ENCODE data around the gene FBLN5. TPM values are rescaled to one million over a fixed set of nuclear protein-coding genes. Genes with fewer than 3 reads are reported as not detected.

FBLN5 gene
- total and polyA plus RNA-seq, 9 of the 15 experiments (the other 6 are each of a cell fraction or from before 2014, with no cell fraction given), result 0.11 to 0.22 TPM; not detected in 7

GRCh38 chr14:91911474-91912032 lies 35.9 kb downstream of the FBLN5 start:
- Histone ChIP-seq H3K4me1 (replicated peaks in 1 of 2; ENCODE audit: control insufficient read depth in 2 of 2, insufficient read depth in 2 of 2, low read length in 2 of 2) (no peaks in the 10 kb centered on the region), H4K20me1 (replicated peaks; ENCODE audit: control insufficient read depth, insufficient read depth, low read length) (no peaks in the 10 kb centered on the region), H3K4me3 (no peak overlapping the region), H3K27ac (ENCODE audit: extremely low read depth, low read depth, low read length) (no peak overlapping the region), H3K9ac (ENCODE audit: insufficient read depth in 1 of 2, low read depth in 2 of 2, low read length in 2 of 2) (no peak overlapping the region), H3K9me1 (ENCODE audit: control insufficient read depth, insufficient read depth, low read length) (no peaks in the 10 kb centered on the region), H3K36me3 (ENCODE audit: control insufficient read depth, insufficient read depth, low read length) (no peaks in the 10 kb centered on the region), H3K4me2 (ENCODE audit: insufficient read depth, low read length) (no peak overlapping the region), H3K27me3 (ENCODE audit: control insufficient read depth in 2 of 2, insufficient read depth in 2 of 2, low read length in 2 of 2) (peaks cover 0 to 1% of the 10 kb centered on the region in 2 experiments; a peak in 2 of 5 replicates), H2AFZ (ENCODE audit: low read depth, low read length) (no peak overlapping the region), H3K9me3 (replicated peaks; ENCODE audit: control insufficient read depth, insufficient read depth, low read depth, low read length) (no peaks in the 10 kb centered on the region), H3K79me2 (ENCODE audit: control insufficient read depth, insufficient read depth, low read length) (no peaks in the 10 kb centered on the region)
- 26% methylated on average over 6 of the region's 9 CpGs for WGBS (ENCODE audit: insufficient coverage, low coverage, missing lambda C conversion rate)
- no TSS peak for BruUV-seq (replicated peaks)
- in situ Hi-C loops (cut with MboI) (no loop called here), intact Hi-C loops (cut with micrococcal nuclease) (no loop called here)
- ChIA-PET POLR2A (interaction anchor here (0.5 to 1.2 kb wide), 3 partner anchors 16 to 50 kb away, joined by 3 to 4 read pairs (median 3); no protein-coding TSS in a partner anchor), CTCF (ENCODE audit: low intra/inter-chr PET ratio) (interaction anchor here (1.3 to 1.5 kb wide), 2 partner anchors 262 to 585 kb away, joined by 3 to 9 read pairs; no protein-coding TSS in a partner anchor)
- FAIRE-seq (no peak), ATAC-seq (peak; percentile 89), DNase-seq (ENCODE audit: extremely low read depth in 1 of 4, low spot score in 3 of 4) (peak; percentile 10 to 43 (median 28))
- TF ChIP-seq RAD21 (CRISPR knock-in tag; conservative IDR thresholded peaks at IDR 0.05 in 1 of 2, IDR thresholded peaks at IDR 0.05 in 1 of 2) (peak; percentile 42 to 63; a peak in 3 of 4 replicates), REST (IDR thresholded peaks at IDR 0.05; ENCODE audit: borderline replicate concordance) (peak; percentile 38; the same call in 1 of the 2 replicates), REST (CRISPR knock-in tag; IDR thresholded peaks at IDR 0.05; ENCODE audit: low read depth) (no peak), JUN (IDR thresholded peaks at IDR 0.05; ENCODE audit: borderline replicate concordance, low read depth, low read length) (no peak), JUN (CRISPR knock-in tag; IDR thresholded peaks at IDR 0.05; ENCODE audit: borderline replicate concordance) (no peak), DEAF1 (CRISPR knock-in tag; IDR thresholded peaks at IDR 0.05) (peak; percentile 26; the same call in 1 of the 2 replicates), CTCF (IDR thresholded peaks at IDR 0.05 in 2 of 3, conservative IDR thresholded peaks at IDR 0.05 in 1 of 3; ENCODE audit: insufficient read depth in 2 of 3, low read depth in 1 of 3, low read length in 3 of 3) (peak; percentile 52 to 54 (median 53)), ZNF764 (CRISPR knock-in tag; IDR thresholded peaks at IDR 0.05; ENCODE audit: low read depth) (no peak), ZNF384 (IDR thresholded peaks at IDR 0.05; ENCODE audit: low read depth, low read length) (peak; percentile 90)

Data from K562 (cell line).